KMS-11 (cell line): ENCODE results near the gene STK40.

Source experiments
- H2AFZ ChIP-seq: fragments of 200-600 bp; sonication (generic); 2 replicates; pipeline ENCODE4 v1.6.1; 2016; ENCODE audit warnings: antibody characterized with exemption, mixed run types, low read depth
- H3K27ac ChIP-seq: fragments of 200-600 bp; sonication (generic); 2 replicates; pipeline ENCODE4 v1.6.1; 2016; ENCODE audit warnings: mild to moderate bottlenecking, mixed run types
- H3K27me3 ChIP-seq: fragments of 200-600 bp; sonication (generic); 2 replicates; pipeline ENCODE4 v1.6.1; 2017; ENCODE audit warnings: mild to moderate bottlenecking, low read depth, mixed run types, moderate library complexity; ENCODE audit not compliant: insufficient read depth
- H3K36me3 ChIP-seq: fragments of 200-600 bp; sonication (generic); 2 replicates; pipeline ENCODE4 v1.6.1; 2017; ENCODE audit warnings: mild to moderate bottlenecking, mixed run types; ENCODE audit not compliant: insufficient read depth
- H3K4me1 ChIP-seq: fragments of 200-600 bp; sonication (generic); 2 replicates; pipeline ENCODE4 v1.6.1; 2016; ENCODE audit warnings: mild to moderate bottlenecking, low read depth, mixed run types; ENCODE audit not compliant: poor library complexity, severe bottlenecking
- H3K4me2 ChIP-seq: fragments of 200-600 bp; sonication (generic); 2 replicates; pipeline ENCODE4 v1.7.0; 2016; ENCODE audit warnings: mild to moderate bottlenecking, mixed run types
- H3K4me3 ChIP-seq: fragments of 200-600 bp; sonication (generic); IDR thresholded peaks from 2 replicates; pipeline ENCODE4 v1.6.1; 2017; ENCODE audit warnings: low read depth, low read length, mixed read lengths; ENCODE audit not compliant: insufficient read depth
- H3K79me2 ChIP-seq: fragments of 200-600 bp; sonication (generic); 2 replicates; pipeline ENCODE4 v1.6.1; 2016; ENCODE audit warnings: low read depth, mixed run types; ENCODE audit not compliant: insufficient read depth
- H3K9ac ChIP-seq: fragments of 200-600 bp; sonication (generic); 2 replicates; pipeline ENCODE4 v1.6.1; 2016; ENCODE audit warnings: mild to moderate bottlenecking, mixed run types
- H4K20me1 ChIP-seq: fragments of 200-600 bp; sonication (generic); 2 replicates; pipeline ENCODE4 v1.6.1; 2016; ENCODE audit warnings: mild to moderate bottlenecking, mixed run types; ENCODE audit not compliant: insufficient read depth
- CTCF ChIP-seq: fragments of 200-600 bp; sonication (generic); conservative IDR thresholded peaks from 2 replicates; pipeline ENCODE4 v1.6.1; 2017; ENCODE audit warnings: low read depth, mild to moderate bottlenecking, antibody characterized with exemption, low read length, moderate library complexity, mixed read lengths

STK40 gene

GRCh38 chr1:36351227-36351977, 34.3 kb downstream of the STK40 start:
- H3K79me2 ChIP-seq: no peaks in the 10 kb centered on the region
- H3K9ac ChIP-seq: no peak overlapping the region
- H4K20me1 ChIP-seq: no peaks in the 10 kb centered on the region
- no peak overlapping the region for H3K4me3 ChIP-seq
- H3K36me3 ChIP-seq: no peaks in the 10 kb centered on the region
- no peaks in the 10 kb centered on the region for H3K27me3 ChIP-seq
- H3K27ac ChIP-seq: no peak overlapping the region
- no peak overlapping the region for H3K4me2 ChIP-seq
- TF ChIP-seq CTCF: no peak
- H3K4me1 ChIP-seq: no peaks in the 10 kb centered on the region
- no peak overlapping the region for H2AFZ ChIP-seq

GRCh38 chr1:36350659-36351226, 35.0 kb downstream of the STK40 start:
- Histone ChIP-seq H3K27ac (no peak overlapping the region), H3K79me2 (no peaks in the 10 kb centered on the region), H3K4me1 (no peaks in the 10 kb centered on the region), H3K4me2 (no peak overlapping the region), H3K9ac (no peak overlapping the region), H3K27me3 (no peaks in the 10 kb centered on the region), H3K4me3 (no peak overlapping the region), H3K36me3 (no peaks in the 10 kb centered on the region), H2AFZ (no peak overlapping the region), H4K20me1 (no peaks in the 10 kb centered on the region)
- TF ChIP-seq CTCF: no peak

- no peak overlapping the region for H2AFZ ChIP-seq
- H3K79me2 ChIP-seq: no peaks in the 10 kb centered on the region
- H3K4me2 ChIP-seq: no peak overlapping the region
- TF ChIP-seq CTCF: no peak
- H3K4me3 ChIP-seq: no peak overlapping the region
- no peaks in the 10 kb centered on the region for H3K27me3 ChIP-seq
- no peak overlapping the region for H3K9ac ChIP-seq
- H3K4me1 ChIP-seq: no peaks in the 10 kb centered on the region
- no peak overlapping the region for H3K27ac ChIP-seq
- H4K20me1 ChIP-seq: no peaks in the 10 kb centered on the region
- H3K36me3 ChIP-seq: no peaks in the 10 kb centered on the region
Observed at GRCh38 chr1:36349839-36350238, 35.9 kb downstream of the STK40 start.

- no peak overlapping the region for H3K27ac ChIP-seq
- no peaks in the 10 kb centered on the region for H3K27me3 ChIP-seq
- no peaks in the 10 kb centered on the region for H3K4me1 ChIP-seq
- no peaks in the 10 kb centered on the region for H3K79me2 ChIP-seq
- no peak overlapping the region for H3K4me3 ChIP-seq
- TF ChIP-seq CTCF: no peak
- H4K20me1 ChIP-seq: no peaks in the 10 kb centered on the region
- no peaks in the 10 kb centered on the region for H3K36me3 ChIP-seq
- no peak overlapping the region for H3K4me2 ChIP-seq
- H3K9ac ChIP-seq: no peak overlapping the region
- no peak overlapping the region for H2AFZ ChIP-seq
Observed at GRCh38 chr1:36349241-36349671, 36.5 kb downstream of the STK40 start.
